Kidney epithelial cell (primary cell): ENCODE results near the gene B3GAT3. TPM values are rescaled to one million over a fixed set of nuclear protein-coding genes. Genes with fewer than 3 reads are reported as not detected.
A peak's percentile ranks its signal among the peaks of the same experiment; 100 is the strongest.

Experiments
- DNase-seq: peaks from one replicate; pipeline ENCODE4 v3.0.0-alpha.2; 2010; ENCODE audit warnings: low read depth
- H3K27me3 ChIP-seq: 2 replicates; pipeline ENCODE4 v1.6.0; 2011; ENCODE audit warnings: low read length; ENCODE audit not compliant: control insufficient read depth, insufficient read depth
- H3K36me3 ChIP-seq: 2 replicates; pipeline ENCODE4 v1.5.1; 2011; ENCODE audit warnings: low read length; ENCODE audit not compliant: control insufficient read depth, insufficient read depth
- H3K4me3 ChIP-seq: 2 replicates; pipeline ENCODE4 v1.5.1; 2011; ENCODE audit warnings: low read depth, mild to moderate bottlenecking, control low read depth, low read length
- total RNA-seq: library from RNA; depleted of rRNA; stranded (reverse); fragments of >200 nt; gene quantifications from 2 replicates; pipeline ENCODE4 v1.2.3, GENCODE V29; 2015
- TF ChIP-seq, protein P1 (sequence below): IDR thresholded peaks from 2 replicates; pipeline ENCODE4 v1.5.1; 2011; ENCODE audit warnings: mild to moderate bottlenecking, moderate library complexity, low read length, control low read depth, inconsistent platforms; ENCODE audit not compliant: insufficient read depth, poor library complexity, severe bottlenecking

B3GAT3 gene
- total RNA-seq, 1 donor from 2014 or later, result 68.7 TPM

DNA sequence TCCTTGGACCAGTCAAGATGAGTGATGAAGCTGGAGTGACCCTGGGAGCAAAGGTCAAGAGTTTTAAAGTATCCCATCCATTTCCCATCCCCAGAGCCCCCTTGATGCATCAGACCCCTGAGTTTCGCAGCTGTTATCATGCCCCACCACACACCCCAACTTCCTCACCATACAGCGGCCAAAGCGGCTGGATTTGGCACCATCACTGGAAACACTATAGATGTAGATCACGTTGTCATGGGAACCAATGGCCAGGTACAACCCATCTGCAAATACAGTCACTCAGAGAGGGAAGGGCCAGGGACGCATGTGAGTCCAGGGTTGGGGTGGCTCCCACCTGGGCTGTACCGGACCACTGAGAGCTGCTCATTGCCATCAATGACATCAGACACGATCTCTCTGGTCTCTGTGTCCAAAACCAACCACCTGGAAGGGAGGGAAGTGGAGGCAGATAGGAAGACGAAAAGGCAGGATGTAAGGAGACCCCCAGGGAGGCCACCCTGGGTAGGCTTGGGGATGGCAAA lies 17.9 kb downstream of the B3GAT3 start:
- no peak overlapping the region for H3K4me3 ChIP-seq
- TF ChIP-seq, protein P1, sequence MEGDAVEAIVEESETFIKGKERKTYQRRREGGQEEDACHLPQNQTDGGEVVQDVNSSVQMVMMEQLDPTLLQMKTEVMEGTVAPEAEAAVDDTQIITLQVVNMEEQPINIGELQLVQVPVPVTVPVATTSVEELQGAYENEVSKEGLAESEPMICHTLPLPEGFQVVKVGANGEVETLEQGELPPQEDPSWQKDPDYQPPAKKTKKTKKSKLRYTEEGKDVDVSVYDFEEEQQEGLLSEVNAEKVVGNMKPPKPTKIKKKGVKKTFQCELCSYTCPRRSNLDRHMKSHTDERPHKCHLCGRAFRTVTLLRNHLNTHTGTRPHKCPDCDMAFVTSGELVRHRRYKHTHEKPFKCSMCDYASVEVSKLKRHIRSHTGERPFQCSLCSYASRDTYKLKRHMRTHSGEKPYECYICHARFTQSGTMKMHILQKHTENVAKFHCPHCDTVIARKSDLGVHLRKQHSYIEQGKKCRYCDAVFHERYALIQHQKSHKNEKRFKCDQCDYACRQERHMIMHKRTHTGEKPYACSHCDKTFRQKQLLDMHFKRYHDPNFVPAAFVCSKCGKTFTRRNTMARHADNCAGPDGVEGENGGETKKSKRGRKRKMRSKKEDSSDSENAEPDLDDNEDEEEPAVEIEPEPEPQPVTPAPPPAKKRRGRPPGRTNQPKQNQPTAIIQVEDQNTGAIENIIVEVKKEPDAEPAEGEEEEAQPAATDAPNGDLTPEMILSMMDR, result no peak
- H3K27me3 ChIP-seq, result no peaks in the 10 kb centered on the region
- no peaks in the 10 kb centered on the region for H3K36me3 ChIP-seq
- no peak for DNase-seq

DNA sequence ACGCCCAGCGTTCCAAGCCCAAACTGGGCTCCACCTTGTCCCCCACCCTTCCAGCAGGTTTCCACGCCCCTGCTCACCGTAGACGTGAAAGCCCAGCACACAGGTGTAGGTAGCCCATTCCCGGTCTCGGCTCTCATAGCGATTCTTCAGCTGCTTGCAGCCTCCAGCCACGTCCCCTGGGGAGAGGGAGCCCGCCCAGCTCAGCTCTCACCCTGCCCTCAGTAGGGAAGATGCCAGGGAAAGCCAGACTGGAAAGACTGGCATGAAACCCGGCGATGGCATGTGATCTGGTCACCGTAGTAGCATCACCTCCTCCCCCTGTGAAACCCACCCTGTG lies 18.7 kb downstream of the B3GAT3 start:
- H3K4me3 ChIP-seq, result no peak overlapping the region
- TF ChIP-seq, protein P1, result no peak
- H3K27me3 ChIP-seq, result no peaks in the 10 kb centered on the region
- no peaks in the 10 kb centered on the region for H3K36me3 ChIP-seq
- DNase-seq, result no peak

DNA sequence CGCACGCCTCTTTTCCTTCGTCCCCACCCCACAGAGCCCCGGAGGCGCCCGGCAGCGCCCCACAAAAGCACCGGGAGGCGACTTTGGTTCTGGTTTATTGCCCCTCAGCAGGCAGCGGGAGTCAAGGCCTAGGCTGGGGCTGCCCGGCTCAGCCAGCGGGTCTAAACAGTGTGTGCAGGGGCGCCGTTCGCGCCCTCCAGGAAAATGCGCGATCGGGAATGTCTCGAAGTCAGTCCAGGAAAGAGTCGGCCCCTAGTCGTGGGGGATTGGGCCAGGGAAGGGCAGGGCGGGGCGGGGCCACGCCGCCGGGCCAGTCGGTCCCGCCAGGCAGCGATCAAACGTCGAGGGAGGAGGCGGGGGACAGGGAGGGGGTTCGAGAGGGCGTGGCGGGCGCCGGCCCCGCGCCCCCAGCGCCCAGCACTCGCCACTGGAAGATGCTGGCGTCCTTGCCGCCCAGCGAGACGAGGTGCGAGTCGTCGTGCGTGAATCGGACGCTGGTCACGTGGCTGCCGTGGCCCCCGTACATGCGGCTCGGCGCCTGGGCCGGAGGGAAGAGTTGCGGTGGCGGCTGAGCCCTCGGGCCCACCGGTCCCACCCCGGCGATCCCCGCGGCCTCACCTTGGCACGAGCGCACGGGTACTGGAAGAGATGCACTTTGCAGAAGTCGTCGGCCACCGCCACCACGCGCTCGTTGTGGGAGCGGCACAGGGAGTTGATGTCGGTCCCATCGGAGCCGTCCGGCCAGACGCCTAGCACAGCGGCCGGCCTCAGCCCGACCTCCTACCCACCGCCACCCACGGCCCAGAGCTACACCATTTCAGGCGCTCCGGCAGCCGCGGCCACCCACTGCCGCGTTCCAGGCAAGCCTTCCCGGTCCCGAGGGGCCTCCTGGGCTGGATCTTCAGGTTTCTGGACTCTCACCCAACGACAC lies 19.4 kb downstream of the B3GAT3 start:
- no peak for DNase-seq
- H3K27me3 ChIP-seq, result no peaks in the 10 kb centered on the region
- no peaks in the 10 kb centered on the region for H3K36me3 ChIP-seq
- TF ChIP-seq, protein P1, result no peak
- peak overlapping the region; percentile 34 for H3K4me3 ChIP-seq

DNA sequence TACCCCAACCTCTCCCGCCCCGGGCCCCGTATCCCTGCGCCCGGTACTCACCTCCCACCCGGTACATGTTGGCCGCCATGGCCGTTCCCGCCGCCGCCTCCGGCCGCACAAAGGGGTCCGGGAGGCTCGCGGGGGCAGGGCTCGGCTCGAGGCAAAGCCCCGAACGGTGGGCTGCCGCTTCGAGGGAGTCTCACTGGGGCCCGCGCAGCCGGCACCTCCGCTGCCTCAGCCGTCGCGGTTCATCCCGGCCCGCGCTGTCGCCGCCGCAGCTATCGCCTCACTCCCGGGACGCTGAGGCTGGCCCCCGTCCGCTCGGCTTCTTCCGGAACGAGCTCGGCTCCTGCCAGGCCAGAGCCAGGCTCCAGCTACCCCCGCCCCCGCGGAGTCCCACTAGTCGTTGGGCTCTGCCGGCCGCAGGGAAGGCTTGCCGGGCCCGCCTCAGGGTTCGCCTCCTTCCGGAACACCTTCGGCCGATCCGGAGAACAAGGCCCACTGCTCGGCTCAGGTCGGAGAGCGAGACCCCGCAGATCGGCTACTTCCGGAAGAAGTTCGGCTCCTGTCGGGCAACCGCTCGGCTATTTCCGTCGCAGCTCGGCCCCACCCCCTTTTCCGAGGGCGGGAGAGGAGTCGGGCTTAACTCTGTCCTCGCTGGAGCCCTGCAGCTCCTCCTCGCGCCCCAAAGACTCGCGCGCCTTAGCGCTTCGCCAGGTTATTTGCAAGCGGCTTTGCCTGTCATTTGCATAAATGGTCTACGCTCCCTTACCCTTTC lies 20.2 kb downstream of the B3GAT3 start, which contains the start of gene MTA2:
Gene MTA2 (minus strand): TSS at position 494 of the 769 bp plus-strand sequence. CDS start 415 bp downstream, at position 79.
- TF ChIP-seq, protein P1, result no peak
- Histone ChIP-seq H3K36me3 (no peaks in the 10 kb centered on the region), H3K27me3 (no peaks in the 10 kb centered on the region), H3K4me3 (peak within 1 kb of the TSS; percentile 84)
- DNase-seq, result peak; percentile 77

DNA sequence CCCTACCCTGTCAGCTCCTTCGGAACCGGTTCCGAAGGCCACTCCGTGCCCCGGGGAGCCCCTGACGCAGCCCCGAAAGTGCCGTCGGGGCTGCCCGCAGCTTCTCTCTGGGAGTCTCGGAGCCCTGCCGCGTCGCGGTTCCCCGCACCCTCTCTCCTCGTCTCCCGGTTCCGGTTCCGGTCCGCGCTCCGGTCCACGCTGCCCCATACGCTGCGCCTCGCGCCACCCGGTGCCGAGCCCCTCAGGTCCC lies 20.7 kb downstream of the B3GAT3 start:
- Histone ChIP-seq H3K4me3 (peak overlapping the region; percentile 84), H3K36me3 (peaks cover 3% of the 10 kb centered on the region), H3K27me3 (no peaks in the 10 kb centered on the region)
- TF ChIP-seq, protein P1, result no peak
- DNase-seq, result no peak
